Measurements from ENCODE around the gene RPL41. TPM values are rescaled to one million over a fixed set of nuclear protein-coding genes. Genes with fewer than 3 reads are reported as not detected.

The RPL41 gene
- total RNA-seq, 2 donors from 2014 or later, result 4,305 to 4,379 TPM

DNA sequence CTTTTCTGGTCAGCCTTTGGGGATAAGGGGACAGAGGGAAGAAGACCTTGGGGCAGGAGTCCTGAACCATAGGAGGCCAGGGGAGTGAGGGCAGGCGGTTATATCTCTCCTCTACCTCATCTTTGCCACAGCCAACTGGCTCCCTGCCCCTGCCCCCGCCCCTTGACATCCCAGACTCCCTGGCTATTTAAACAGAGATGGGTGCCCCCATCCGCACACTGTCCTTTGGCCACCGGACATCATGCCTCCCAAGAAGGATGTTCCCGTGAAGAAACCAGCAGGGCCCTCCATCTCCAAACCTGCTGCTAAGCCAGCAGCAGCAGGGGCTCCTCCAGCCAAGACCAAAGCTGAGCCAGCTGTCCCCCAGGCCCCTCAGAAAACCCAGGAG lies 37.2 kb downstream of the RPL41 start:
- Histone ChIP-seq H3K27ac (ENCODE audit: low read depth, low read length) (no peak overlapping the region), H3K4me3 (ENCODE audit: low read length) (peak overlapping the region; percentile 92), H3K36me3 (ENCODE audit: control insufficient read depth, insufficient read depth, low read length) (peaks cover 19% of the 10 kb centered on the region), H3K4me1 (ENCODE audit: control insufficient read depth, insufficient read depth, low read length) (peaks cover 12% of the 10 kb centered on the region), H3K9me3 (ENCODE audit: control insufficient read depth, low read length) (no peaks in the 10 kb centered on the region), H3K9ac (ENCODE audit: extremely low read depth, low read length, poor library complexity, severe bottlenecking) (peak overlapping the region; percentile 18), H3K27me3 (ENCODE audit: control insufficient read depth, insufficient read depth, low read length, poor library complexity, severe bottlenecking) (no peaks in the 10 kb centered on the region)
- DNase-seq, result no peak
- 76 to 90% methylated on average over 4 to 5 of the region's 5 CpGs for WGBS, 2 experiments (ENCODE audit: insufficient coverage in 1 of 2, insufficient read length in 1 of 2)
- Mint-ChIP-seq H3K27ac (peak overlapping the region; percentile 95), H3K4me1 (peaks cover 41% of the 10 kb centered on the region), H3K36me3 (ENCODE audit: low read depth) (peaks cover 12% of the 10 kb centered on the region), H3K4me3 (peak overlapping the region; percentile 85), H3K27me3 (ENCODE audit: insufficient read depth) (no peaks in the 10 kb centered on the region), H3K9me3 (no peaks in the 10 kb centered on the region)
- no peak for TF ChIP-seq CTCF (conservative IDR thresholded peaks at IDR 0.05)

GRCh38 chr12:56154246-56154771 lies 37.9 kb downstream of the RPL41 start:
- Mint-ChIP-seq H3K4me3 (peak overlapping the region; percentile 85), H3K4me1 (peaks cover 45% of the 10 kb centered on the region), H3K36me3 (ENCODE audit: low read depth) (peaks cover 17% of the 10 kb centered on the region), H3K9me3 (no peaks in the 10 kb centered on the region), H3K27ac (peak overlapping the region; percentile 85), H3K27me3 (ENCODE audit: insufficient read depth) (no peaks in the 10 kb centered on the region)
- peak; percentile 79 for DNase-seq
- H3K4me1 ChIP-seq (ENCODE audit: control insufficient read depth, insufficient read depth, low read length), result peaks cover 12% of the 10 kb centered on the region
- H3K36me3 ChIP-seq (ENCODE audit: control insufficient read depth, insufficient read depth, low read length), result peaks cover 24% of the 10 kb centered on the region
- H3K9ac ChIP-seq (ENCODE audit: extremely low read depth, low read length, poor library complexity, severe bottlenecking), result peak overlapping the region; percentile 18
- peak overlapping the region; percentile 92 for H3K4me3 ChIP-seq (ENCODE audit: low read length)
- H3K9me3 ChIP-seq (ENCODE audit: control insufficient read depth, low read length), result no peaks in the 10 kb centered on the region
- H3K27me3 ChIP-seq (ENCODE audit: control insufficient read depth, insufficient read depth, low read length, poor library complexity, severe bottlenecking), result no peaks in the 10 kb centered on the region
- no peak overlapping the region for H3K27ac ChIP-seq (ENCODE audit: low read depth, low read length)
- no peak for TF ChIP-seq CTCF (conservative IDR thresholded peaks at IDR 0.05)
- 100% methylated on average over 1 of the region's 1 CpG; no CpG with 5 or more reads in 1 of the 2 experiments for WGBS, 2 experiments (ENCODE audit: insufficient coverage in 1 of 2, insufficient read length in 1 of 2)

GRCh38 chr12:56154818-56155217 lies 38.4 kb downstream of the RPL41 start:
- peaks cover 29% of the 10 kb centered on the region for H3K36me3 ChIP-seq (ENCODE audit: control insufficient read depth, insufficient read depth, low read length)
- H3K4me1 ChIP-seq (ENCODE audit: control insufficient read depth, insufficient read depth, low read length), result peaks cover 16% of the 10 kb centered on the region
- no peak for TF ChIP-seq CTCF (conservative IDR thresholded peaks at IDR 0.05)
- H3K27ac Mint-ChIP-seq, result peak overlapping the region; percentile 6
- H3K9me3 ChIP-seq (ENCODE audit: control insufficient read depth, low read length), result no peaks in the 10 kb centered on the region
- peaks cover 22% of the 10 kb centered on the region for H3K36me3 Mint-ChIP-seq (ENCODE audit: low read depth)
- H3K27me3 ChIP-seq (ENCODE audit: control insufficient read depth, insufficient read depth, low read length, poor library complexity, severe bottlenecking), result no peaks in the 10 kb centered on the region
- H3K9me3 Mint-ChIP-seq, result no peaks in the 10 kb centered on the region
- 90 to 97% methylated on average over 5 of the region's 5 CpGs for WGBS, 2 experiments (ENCODE audit: insufficient coverage in 1 of 2, insufficient read length in 1 of 2)
- H3K4me3 Mint-ChIP-seq, result peak overlapping the region; percentile 2
- H3K27ac ChIP-seq (ENCODE audit: low read depth, low read length), result no peak overlapping the region
- H3K4me1 Mint-ChIP-seq, result peaks cover 50% of the 10 kb centered on the region
- DNase-seq, result no peak
- H3K9ac ChIP-seq (ENCODE audit: extremely low read depth, low read length, poor library complexity, severe bottlenecking), result no peak overlapping the region
- peak overlapping the region; percentile 18 for H3K4me3 ChIP-seq (ENCODE audit: low read length)
- no peaks in the 10 kb centered on the region for H3K27me3 Mint-ChIP-seq (ENCODE audit: insufficient read depth)
